ENCODE results near the gene SOCS2. TPM values are rescaled to one million over a fixed set of nuclear protein-coding genes. Genes with fewer than 3 reads are reported as not detected.
A peak's percentile ranks its signal among the peaks of the same experiment; 100 is the strongest.
"Not testable (repeated sequence)": the region's sequence is repeated elsewhere in the genome, so short reads cannot be mapped to it uniquely, and the experiment has no call there.

The SOCS2 gene
- total RNA-seq, 1 experiment from 2014 or later = 15.2 TPM

- H2AFZ ChIP-seq (ENCODE audit: low read depth, low read length, poor library complexity, severe bottlenecking); H3K36me3 ChIP-seq (ENCODE audit: control insufficient read depth in 1 of 2, insufficient read depth in 2 of 2, low read length in 2 of 2); intact Hi-C loops (cut with micrococcal nuclease); DNase-seq (ENCODE audit: low read depth, low spot score); H3K9ac ChIP-seq (ENCODE audit: low read length); ATAC-seq; BruUV-seq (replicated peaks); H3K9me2 ChIP-seq (ENCODE audit: insufficient read depth); H3K27ac ChIP-seq (ENCODE audit: low read depth, low read length); RAD21 ChIA-PET (ENCODE audit: low non-redundant PET in 1 of 2, low total read pairs in 2 of 2, uncharacterized antibody in 2 of 2, unreplicated experiment in 2 of 2); CTCF ChIA-PET; H3K4me3 ChIP-seq (replicated peaks in 1 of 2; ENCODE audit: low read depth in 1 of 2, low read length in 2 of 2); H3K9me3 ChIP-seq (ENCODE audit: control insufficient read depth in 1 of 2, insufficient read depth in 1 of 2, low read depth in 1 of 2, low read length in 2 of 2); POLR2A ChIA-PET; H3K27me3 ChIP-seq (ENCODE audit: insufficient read depth, low read length); H3K4me1 ChIP-seq (ENCODE audit: control insufficient read depth in 1 of 2, insufficient read depth in 2 of 2, low read length in 2 of 2); H3K79me2 ChIP-seq (ENCODE audit: insufficient read depth, low read length); H3K4me2 ChIP-seq (ENCODE audit: low read length); H4K20me1 ChIP-seq (ENCODE audit: insufficient read depth): not testable (repeated sequence)
These were observed 13.8 kb upstream of the SOCS2 start for GRCh38 chr12:93558685-93559084.

GRCh38 chr12:93563807-93564538 lies 8.5 kb upstream of the SOCS2 start:
- no peak overlapping the region for H3K4me3 ChIP-seq (replicated peaks in 1 of 2; ENCODE audit: low read depth in 1 of 2, low read length in 2 of 2)
- no peaks in the 10 kb centered on the region for H3K9me3 ChIP-seq (ENCODE audit: control insufficient read depth in 1 of 2, insufficient read depth in 1 of 2, low read depth in 1 of 2, low read length in 2 of 2)
- intact Hi-C loops (cut with micrococcal nuclease) = loop anchor here (5.0 to 10.0 kb wide), 2 partner anchors 62 to 221 kb away; no protein-coding TSS in a partner anchor
- peak overlapping the region; percentile 36 for H3K4me2 ChIP-seq (ENCODE audit: low read length)
- ATAC-seq (peak; percentile 98), DNase-seq (ENCODE audit: low read depth, low spot score) (peak; percentile 59)
- H3K36me3 ChIP-seq (ENCODE audit: control insufficient read depth in 1 of 2, insufficient read depth in 2 of 2, low read length in 2 of 2) = no peaks in the 10 kb centered on the region
- peak overlapping the region; percentile 32; the same call in 1 of the 2 replicates for H3K27ac ChIP-seq (ENCODE audit: low read depth, low read length)
- no peaks in the 10 kb centered on the region for H4K20me1 ChIP-seq (ENCODE audit: insufficient read depth)
- no TSS peak for BruUV-seq (replicated peaks)
- H3K9ac ChIP-seq (ENCODE audit: low read length) = no peak overlapping the region
- CTCF ChIA-PET = interaction anchor here (1.0 kb wide), 1 partner anchor 537 kb away, joined by 4 read pairs; no protein-coding TSS in a partner anchor
- H3K79me2 ChIP-seq (ENCODE audit: insufficient read depth, low read length) = no peaks in the 10 kb centered on the region
- RAD21 ChIA-PET (ENCODE audit: low non-redundant PET in 1 of 2, low total read pairs in 2 of 2, uncharacterized antibody in 2 of 2, unreplicated experiment in 2 of 2) = no interaction called here
- H3K9me2 ChIP-seq (ENCODE audit: insufficient read depth) = no peaks in the 10 kb centered on the region
- POLR2A ChIA-PET = no interaction called here
- TF ChIP-seq CTCF (IDR thresholded peaks at IDR 0.05 in 2 of 3, conservative IDR thresholded peaks at IDR 0.05 in 1 of 3; ENCODE audit: borderline replicate concordance in 1 of 3, insufficient read depth in 1 of 3, low read depth in 2 of 3, low read length in 2 of 3) (peak; percentile 10 to 44 (median 33); a peak in 4 of 6 replicates), SIN3A (IDR thresholded peaks at IDR 0.05; ENCODE audit: low read depth) (no peak), TCF7L2 (IDR thresholded peaks at IDR 0.05; ENCODE audit: borderline replicate concordance, extremely low read depth, insufficient read depth, insufficient read length) (no peak), ELF1 (IDR thresholded peaks at IDR 0.05; ENCODE audit: borderline replicate concordance, low read depth) (no peak), JUND (IDR thresholded peaks at IDR 0.05) (peak; percentile 25; the same call in 1 of the 2 replicates), POLR2AphosphoS5 (IDR thresholded peaks at IDR 0.05; ENCODE audit: low read depth, low read length) (no peak), EZH2 (IDR thresholded peaks at IDR 0.05) (no peak), RAD21 (IDR thresholded peaks at IDR 0.05; ENCODE audit: low read depth) (peak; percentile 48), CEBPB (IDR thresholded peaks at IDR 0.05; ENCODE audit: low read depth) (no peak), FOSL1 (IDR thresholded peaks at IDR 0.05; ENCODE audit: low read depth) (no peak), EZH2phosphoT487 (IDR thresholded peaks at IDR 0.05; ENCODE audit: borderline replicate concordance) (no peak)
- no peak overlapping the region for H2AFZ ChIP-seq (ENCODE audit: low read depth, low read length, poor library complexity, severe bottlenecking)
- peaks cover 17 to 19% of the 10 kb centered on the region in 2 experiments for H3K4me1 ChIP-seq (ENCODE audit: control insufficient read depth in 1 of 2, insufficient read depth in 2 of 2, low read length in 2 of 2)
- H3K27me3 ChIP-seq (ENCODE audit: insufficient read depth, low read length) = no peaks in the 10 kb centered on the region

All from HCT116 (cell line).